ENCODE measurements around the gene SMYD1.
"Not testable (repeated sequence)": the region's sequence is repeated elsewhere in the genome, so short reads cannot be mapped to it uniquely, and the experiment has no call there.

SMYD1 gene

GRCh38 chr2:88067598-88067997 is at the start of gene SMYD1:
TSS of gene SMYD1 (plus strand) at chr2:88067825. CDS start at chr2:88067865, 40 bp downstream.
- CTCF ChIA-PET: no interaction called here
- POLR2A ChIA-PET: no interaction called here
- TF ChIP-seq TARDBP (IDR thresholded peaks at IDR 0.05) (no peak), CTBP1 (IDR thresholded peaks at IDR 0.05; ENCODE audit: borderline replicate concordance) (no peak), SUZ12 (IDR thresholded peaks at IDR 0.05) (no peak), ELF4 (IDR thresholded peaks at IDR 0.05) (no peak), FOXM1 (IDR thresholded peaks at IDR 0.05; ENCODE audit: borderline replicate concordance) (no peak), BHLHE40 (IDR thresholded peaks at IDR 0.05; ENCODE audit: borderline replicate concordance) (no peak), FOXA1 (IDR thresholded peaks at IDR 0.05) (no peak), SP1 (IDR thresholded peaks at IDR 0.05) (no peak), HDGF (IDR thresholded peaks at IDR 0.05; ENCODE audit: borderline replicate concordance) (no peak), LEF1 (IDR thresholded peaks at IDR 0.05; ENCODE audit: borderline replicate concordance) (no peak), FOXK2 (IDR thresholded peaks at IDR 0.05) (no peak), NFRKB (IDR thresholded peaks at IDR 0.05) (no peak), ARNT (IDR thresholded peaks at IDR 0.05) (no peak), ZNF384 (IDR thresholded peaks at IDR 0.05) (no peak)
- TF ChIP-seq, protein P1, sequence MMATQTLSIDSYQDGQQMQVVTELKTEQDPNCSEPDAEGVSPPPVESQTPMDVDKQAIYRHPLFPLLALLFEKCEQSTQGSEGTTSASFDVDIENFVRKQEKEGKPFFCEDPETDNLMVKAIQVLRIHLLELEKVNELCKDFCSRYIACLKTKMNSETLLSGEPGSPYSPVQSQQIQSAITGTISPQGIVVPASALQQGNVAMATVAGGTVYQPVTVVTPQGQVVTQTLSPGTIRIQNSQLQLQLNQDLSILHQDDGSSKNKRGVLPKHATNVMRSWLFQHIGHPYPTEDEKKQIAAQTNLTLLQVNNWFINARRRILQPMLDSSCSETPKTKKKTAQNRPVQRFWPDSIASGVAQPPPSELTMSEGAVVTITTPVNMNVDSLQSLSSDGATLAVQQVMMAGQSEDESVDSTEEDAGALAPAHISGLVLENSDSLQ (IDR thresholded peaks at IDR 0.05): no peak
- DNase-seq (ENCODE audit: extremely low spot score): no peak

DNA sequence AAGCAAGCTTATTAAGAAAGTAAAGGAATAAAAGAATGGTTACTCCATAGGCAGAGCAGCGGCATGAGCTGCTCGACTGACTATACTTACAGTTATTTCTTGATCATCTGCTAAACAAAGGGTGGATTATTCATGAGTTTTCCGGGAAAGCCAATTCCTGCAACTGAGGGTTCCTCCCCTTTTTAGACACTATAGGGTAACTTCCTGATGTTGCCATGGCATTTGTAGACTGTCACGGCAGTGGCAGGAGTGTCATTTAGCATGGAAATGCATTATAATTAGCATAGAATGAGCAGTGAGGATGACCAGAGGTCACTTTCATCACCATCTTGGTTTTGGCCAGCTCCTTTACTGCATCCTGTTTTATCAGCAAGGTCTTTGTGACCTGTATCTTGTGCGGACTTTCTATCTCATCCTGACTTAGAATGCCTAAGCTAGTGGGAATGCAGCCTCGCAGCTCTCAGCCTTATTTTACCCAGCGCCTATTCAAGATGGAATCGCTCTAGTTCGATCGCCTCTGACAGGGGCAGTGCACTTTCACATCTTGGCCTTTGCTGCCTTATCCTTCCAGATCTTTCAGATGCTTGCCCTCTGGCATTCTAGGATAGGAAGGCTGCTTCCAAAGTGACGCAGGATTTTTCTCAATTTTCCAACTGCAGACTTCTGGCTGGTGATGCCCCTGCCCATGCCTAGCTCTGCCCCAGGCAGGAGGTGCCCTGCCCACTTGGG is 49.4 kb upstream of the SMYD1 start:
- CTCF ChIA-PET; DNase-seq (ENCODE audit: extremely low spot score): not testable (repeated sequence)
- POLR2A ChIA-PET: interaction anchor here (1.4 kb wide), 1 partner anchor 16 kb away, joined by 4 read pairs; no protein-coding TSS in a partner anchor

DNA sequence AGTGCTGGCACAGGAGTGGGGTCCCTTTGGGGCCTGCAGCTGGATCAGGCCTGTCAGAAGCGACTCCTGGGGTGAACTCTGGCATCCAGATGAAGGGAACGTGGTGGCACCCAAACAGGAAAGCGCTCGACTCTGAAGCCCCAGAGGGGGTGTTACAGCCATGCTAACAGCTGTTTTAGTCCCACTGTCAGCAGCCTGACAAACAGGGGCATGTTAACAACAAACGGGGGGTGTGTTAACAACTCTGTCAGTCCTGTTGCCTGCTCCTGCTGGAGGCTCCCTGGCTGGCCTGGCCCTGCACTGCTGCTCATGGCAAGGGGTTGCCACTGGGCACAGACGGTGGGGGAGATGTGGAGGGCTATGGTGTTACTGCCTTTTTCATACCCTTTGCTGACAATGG is 48.7 kb upstream of the SMYD1 start:
- TF ChIP-seq L3MBTL2 (conservative IDR thresholded peaks at IDR 0.05) (no peak), ELF4 (IDR thresholded peaks at IDR 0.05) (no peak), SP1 (IDR thresholded peaks at IDR 0.05) (no peak), FOXA1 (IDR thresholded peaks at IDR 0.05) (no peak), CTBP1 (IDR thresholded peaks at IDR 0.05; ENCODE audit: borderline replicate concordance) (no peak), ZNF384 (IDR thresholded peaks at IDR 0.05) (no peak), TARDBP (IDR thresholded peaks at IDR 0.05) (no peak), LEF1 (IDR thresholded peaks at IDR 0.05; ENCODE audit: borderline replicate concordance) (no peak), HDGF (IDR thresholded peaks at IDR 0.05; ENCODE audit: borderline replicate concordance) (no peak), ARNT (IDR thresholded peaks at IDR 0.05) (no peak)
- CTCF ChIA-PET: no interaction called here
- no peak for DNase-seq (ENCODE audit: extremely low spot score)
- POLR2A ChIA-PET: no interaction called here

- no peak for TF ChIP-seq TARDBP (IDR thresholded peaks at IDR 0.05)
- TF ChIP-seq SP1 (IDR thresholded peaks at IDR 0.05): no peak
- TF ChIP-seq ZNF384 (IDR thresholded peaks at IDR 0.05): no peak
- TF ChIP-seq, protein P1 (IDR thresholded peaks at IDR 0.05): no peak
- TF ChIP-seq ARNT (IDR thresholded peaks at IDR 0.05): no peak
- no peak for TF ChIP-seq BHLHE40 (IDR thresholded peaks at IDR 0.05; ENCODE audit: borderline replicate concordance)
- no peak for TF ChIP-seq FOXM1 (IDR thresholded peaks at IDR 0.05; ENCODE audit: borderline replicate concordance)
- TF ChIP-seq SUZ12 (IDR thresholded peaks at IDR 0.05): no peak
- TF ChIP-seq FOXA1 (IDR thresholded peaks at IDR 0.05): no peak
- no peak for TF ChIP-seq ELF4 (IDR thresholded peaks at IDR 0.05)
- no peak for TF ChIP-seq FOXK2 (IDR thresholded peaks at IDR 0.05)
- ChIA-PET POLR2A (no interaction called here), CTCF (no interaction called here)
- no peak for DNase-seq (ENCODE audit: extremely low spot score)
These were observed 47.6 kb upstream of the SMYD1 start for GRCh38 chr2:88019985-88020384.

GRCh38 chr2:88022669-88022921 is 45.0 kb upstream of the SMYD1 start:
- POLR2A ChIA-PET: no interaction called here
- CTCF ChIA-PET: no interaction called here
- TF ChIP-seq TARDBP (IDR thresholded peaks at IDR 0.05): no peak
- no peak for TF ChIP-seq SUZ12 (IDR thresholded peaks at IDR 0.05)
- no peak for TF ChIP-seq SP1 (IDR thresholded peaks at IDR 0.05)
- no peak for TF ChIP-seq ELF4 (IDR thresholded peaks at IDR 0.05)
- TF ChIP-seq LEF1 (IDR thresholded peaks at IDR 0.05; ENCODE audit: borderline replicate concordance): no peak
- TF ChIP-seq ARNT (IDR thresholded peaks at IDR 0.05): no peak
- no peak for TF ChIP-seq L3MBTL2 (conservative IDR thresholded peaks at IDR 0.05)
- no peak for TF ChIP-seq NFRKB (IDR thresholded peaks at IDR 0.05)
- no peak for TF ChIP-seq ZNF384 (IDR thresholded peaks at IDR 0.05)
- TF ChIP-seq, protein P1 (IDR thresholded peaks at IDR 0.05): no peak

GRCh38 chr2:88024509-88024908 is 43.1 kb upstream of the SMYD1 start:
- TF ChIP-seq, protein P1 (IDR thresholded peaks at IDR 0.05): 0 out of 2 replicates have a peak, but pooled peaks have one; percentile 21
- no peak for TF ChIP-seq BHLHE40 (IDR thresholded peaks at IDR 0.05; ENCODE audit: borderline replicate concordance)
- DNase-seq (ENCODE audit: extremely low spot score): no peak
- POLR2A ChIA-PET: no interaction called here
- CTCF ChIA-PET: no interaction called here

More at GRCh38 chr2:88022669-88022921, 45.0 kb upstream of the SMYD1 start:
- DNase-seq (ENCODE audit: extremely low spot score): no peak
